Smooth muscle cell (in vitro differentiated cells): ENCODE data around the gene NT5C1A. TPM values are rescaled to one million over a fixed set of nuclear protein-coding genes. Genes with fewer than 3 reads are reported as not detected.

Experiments used
- DNase-seq: peaks from one replicate; lab custom pipeline; 2025; ENCODE audit not compliant: unreplicated experiment; lab: John Stamatoyannopoulos, UW
- H2AFZ ChIP-seq: fragments of 200-600 bp; sonication (generic); 2 replicates; pipeline ENCODE4 v1.6.0; 2016; ENCODE audit warnings: antibody characterized with exemption, low read depth, mild to moderate bottlenecking
- H3F3A ChIP-seq: fragments of 200-600 bp; sonication (generic); 2 replicates; pipeline ENCODE4 v1.6.0; 2017; ENCODE audit warnings: antibody characterized with exemption, low read depth
- H3K27ac ChIP-seq: fragments of 200-600 bp; sonication (generic); 2 replicates; pipeline ENCODE4 v1.5.1; 2016; ENCODE audit warnings: low read depth, mild to moderate bottlenecking
- H3K27me3 ChIP-seq: fragments of 200-600 bp; sonication (generic); 2 replicates; pipeline ENCODE4 v1.6.1; 2016; ENCODE audit warnings: low read depth, mild to moderate bottlenecking
- H3K36me3 ChIP-seq: fragments of 200-600 bp; sonication (generic); 2 replicates; pipeline ENCODE4 v1.5.1; 2016; ENCODE audit warnings: low read depth
- H3K4me1 ChIP-seq: fragments of 200-600 bp; sonication (generic); 2 replicates; pipeline ENCODE4 v1.5.1; 2016; ENCODE audit warnings: low read depth
- H3K4me2 ChIP-seq: fragments of 200-600 bp; sonication (generic); 2 replicates; pipeline ENCODE4 v1.6.0; 2016; ENCODE audit warnings: mild to moderate bottlenecking
- H3K4me3 ChIP-seq: fragments of 200-600 bp; sonication (generic); 2 replicates; pipeline ENCODE4 v1.5.1; 2016; ENCODE audit warnings: mild to moderate bottlenecking
- H3K79me2 ChIP-seq: fragments of 200-600 bp; sonication (generic); 2 replicates; pipeline ENCODE4 v1.6.0; 2016; ENCODE audit warnings: low read depth, mild to moderate bottlenecking
- H3K9ac ChIP-seq: fragments of 200-600 bp; sonication (generic); 2 replicates; pipeline ENCODE4 v1.6.0; 2016; ENCODE audit warnings: low read depth
- H3K9me3 ChIP-seq: fragments of 200-600 bp; sonication (generic); replicated peaks from 2 replicates; pipeline ENCODE4 v1.5.1; 2016; ENCODE audit warnings: low read depth
- H4K20me1 ChIP-seq: fragments of 200-600 bp; sonication (generic); 2 replicates; pipeline ENCODE4 v1.6.0; 2016; ENCODE audit warnings: low read depth
- CTCF ChIP-seq: fragments of 200-600 bp; sonication (generic); IDR thresholded peaks from 2 replicates; pipeline ENCODE4 v1.5.1; 2017; ENCODE audit warnings: borderline replicate concordance, mild to moderate bottlenecking, antibody characterized with exemption; ENCODE audit not compliant: insufficient read depth, poor library complexity, severe bottlenecking
- WGBS: methylation state at CpG from one replicate; pipeline ENCODE4 v1.1.7; 2016; ENCODE audit warnings: low lambda C conversion rate; 5-methylcytosine and 5-hydroxymethylcytosine counted together
- polyA plus RNA-seq: library from polyadenylated mRNA; unstranded; fragments of >200 nt; fragmentation: Nextera tagmentation; extraction: Ambion mirVana; gene quantifications from 2 replicates; pipeline ENCODE4 v1.2.1, GENCODE V29; 2016
- total RNA-seq: library from RNA; depleted of rRNA; stranded (reverse); fragments of >200 nt; gene quantifications from 2 replicates; pipeline ENCODE4 v1.2.3, GENCODE V29; 2014

The NT5C1A gene
- total and polyA plus RNA-seq, 2 experiments from 2014 or later = not detected

GRCh38 chr1:39675220-39675619 lies 3.3 kb upstream of the NT5C1A start:
- H3K4me1 ChIP-seq = no peaks in the 10 kb centered on the region
- H3K4me3 ChIP-seq = no peak overlapping the region
- no peak overlapping the region for H3K27ac ChIP-seq
- DNase-seq = no peak
- H3K4me2 ChIP-seq = no peak overlapping the region
- no peaks in the 10 kb centered on the region for H3K36me3 ChIP-seq
- H3K9ac ChIP-seq = no peak overlapping the region
- no peaks in the 10 kb centered on the region for H3K79me2 ChIP-seq
- TF ChIP-seq CTCF = no peak
- whole genome bisulfite sequencing = 81% methylated on average over 1 of the region's 1 CpG
- no peaks in the 10 kb centered on the region for H3F3A ChIP-seq
- no peaks in the 10 kb centered on the region for H3K9me3 ChIP-seq
- peaks cover 92% of the 10 kb centered on the region for H3K27me3 ChIP-seq
- H4K20me1 ChIP-seq = no peaks in the 10 kb centered on the region
- H2AFZ ChIP-seq = no peak overlapping the region

- H3K4me3 ChIP-seq = no peak overlapping the region
- WGBS = 68% methylated on average over 3 of the region's 3 CpGs
- no peak for TF ChIP-seq CTCF
- H3K9me3 ChIP-seq = no peaks in the 10 kb centered on the region
- no peak overlapping the region for H3K9ac ChIP-seq
- H4K20me1 ChIP-seq = no peaks in the 10 kb centered on the region
- no peak overlapping the region for H2AFZ ChIP-seq
- H3K36me3 ChIP-seq = no peaks in the 10 kb centered on the region
- no peak overlapping the region for H3K4me2 ChIP-seq
- H3K4me1 ChIP-seq = no peaks in the 10 kb centered on the region
- peaks cover 92% of the 10 kb centered on the region for H3K27me3 ChIP-seq
- no peaks in the 10 kb centered on the region for H3K79me2 ChIP-seq
- no peaks in the 10 kb centered on the region for H3F3A ChIP-seq
- no peak for DNase-seq
- H3K27ac ChIP-seq = no peak overlapping the region
These were observed 1.3 kb upstream of the NT5C1A start for GRCh38 chr1:39673215-39673614.

- no peak overlapping the region for H3K27ac ChIP-seq
- H2AFZ ChIP-seq = no peak overlapping the region
- peak overlapping the region; percentile 90 for H3K4me2 ChIP-seq
- DNase-seq = no peak
- H3K36me3 ChIP-seq = no peaks in the 10 kb centered on the region
- H3K9me3 ChIP-seq = no peaks in the 10 kb centered on the region
- WGBS = 14% methylated on average over 12 of the region's 12 CpGs
- H3K4me1 ChIP-seq = no peaks in the 10 kb centered on the region
- peak; percentile 35 for TF ChIP-seq CTCF
- H3K27me3 ChIP-seq = peaks cover 92% of the 10 kb centered on the region
- H4K20me1 ChIP-seq = no peaks in the 10 kb centered on the region
- peak overlapping the region; percentile 52 for H3K4me3 ChIP-seq
- H3F3A ChIP-seq = no peaks in the 10 kb centered on the region
- no peaks in the 10 kb centered on the region for H3K79me2 ChIP-seq
- H3K9ac ChIP-seq = no peak overlapping the region
These were observed 642 bp upstream of the NT5C1A start for GRCh38 chr1:39672551-39672947.

GRCh38 chr1:39671433-39671792 lies 494 bp downstream of the NT5C1A start:
- Histone ChIP-seq H3K9me3 (no peaks in the 10 kb centered on the region), H3K4me1 (no peaks in the 10 kb centered on the region), H3K27ac (no peak overlapping the region), H3K9ac (no peak overlapping the region), H4K20me1 (no peaks in the 10 kb centered on the region), H3K4me3 (peak overlapping the region; percentile 52), H2AFZ (no peak overlapping the region), H3K36me3 (no peaks in the 10 kb centered on the region), H3F3A (no peaks in the 10 kb centered on the region), H3K4me2 (peak overlapping the region; percentile 90), H3K27me3 (peaks cover 92% of the 10 kb centered on the region), H3K79me2 (no peaks in the 10 kb centered on the region)
- WGBS = 12% methylated on average over 18 of the region's 26 CpGs
- no peak for TF ChIP-seq CTCF
- DNase-seq = no peak
